Measurements from ENCODE around the gene KMT2C. TPM values are rescaled to one million over a fixed set of nuclear protein-coding genes. Genes with fewer than 3 reads are reported as not detected.

KMT2C gene
- polyA plus RNA-seq, 1 donor from 2014 or later = 29.8 TPM

DNA sequence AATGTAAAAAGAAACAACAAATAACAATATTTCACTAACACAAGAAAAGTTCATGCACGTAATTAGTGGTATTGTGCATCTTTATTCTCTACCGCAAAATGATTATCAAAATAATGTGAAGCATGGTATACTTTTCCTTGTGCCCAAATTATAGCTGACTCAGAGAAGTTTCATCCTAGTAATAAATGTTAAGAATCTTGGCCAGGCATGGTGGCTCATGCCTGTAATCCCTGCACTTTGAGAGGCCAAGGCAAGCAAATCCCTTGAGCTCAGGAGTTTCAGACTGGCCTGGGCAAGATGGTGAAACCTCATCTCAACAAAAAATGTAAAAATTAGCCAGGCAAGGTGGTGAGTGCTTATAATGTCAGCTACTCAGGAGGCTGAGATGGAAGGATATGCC lies 105.0 kb downstream of the KMT2C start:
- H3K79me2 ChIP-seq (replicated peaks; ENCODE audit: insufficient read depth, low read length) = peaks cover 28% of the 10 kb centered on the region
- H3K36me3 ChIP-seq (ENCODE audit: insufficient read depth, low read length) = no peaks in the 10 kb centered on the region
- no peaks in the 10 kb centered on the region for H3K9me3 ChIP-seq (ENCODE audit: low read length)
- no peaks in the 10 kb centered on the region for H3K9me2 ChIP-seq (ENCODE audit: insufficient read depth, low read length)
- no peak overlapping the region for H3K4me3 ChIP-seq (ENCODE audit: low read length)
- TF ChIP-seq MXI1 (conservative IDR thresholded peaks at IDR 0.05; ENCODE audit: poor library complexity, severe bottlenecking) = no peak
- TF ChIP-seq EP300 (conservative IDR thresholded peaks at IDR 0.05; ENCODE audit: poor library complexity, severe bottlenecking) = no peak
- no peak for TF ChIP-seq SMC3 (conservative IDR thresholded peaks at IDR 0.05; ENCODE audit: poor library complexity)
- TF ChIP-seq POLR2AphosphoS5 (IDR thresholded peaks at IDR 0.05) = no peak
- TF ChIP-seq EZH2 (IDR thresholded peaks at IDR 0.05; ENCODE audit: borderline replicate concordance, insufficient read depth, low read length, poor library complexity, severe bottlenecking) = no peak
- no peak for TF ChIP-seq TAF1 (IDR thresholded peaks at IDR 0.05; ENCODE audit: low read depth)
- no peak for TF ChIP-seq REST (IDR thresholded peaks at IDR 0.05; ENCODE audit: borderline replicate concordance)
- no peaks in the 10 kb centered on the region for H3K27me3 ChIP-seq (ENCODE audit: insufficient read depth, low read depth, low read length)
- H4K20me1 ChIP-seq (ENCODE audit: insufficient read depth) = no peaks in the 10 kb centered on the region
- H3K4me2 ChIP-seq (ENCODE audit: low read length) = no peak overlapping the region
- H3K9ac ChIP-seq (ENCODE audit: low read length) = no peak overlapping the region
- H3K27ac ChIP-seq (ENCODE audit: low read length) = no peak overlapping the region
- no peaks in the 10 kb centered on the region for H3F3A ChIP-seq (ENCODE audit: insufficient read depth, low read length, poor library complexity, severe bottlenecking)
- no peak overlapping the region for H2AFZ ChIP-seq (ENCODE audit: low read depth, low read length)

GRCh38 chr7:152329469-152329868 lies 106.3 kb downstream of the KMT2C start:
- Histone ChIP-seq H3K27ac (ENCODE audit: low read length) (no peak overlapping the region), H3F3A (ENCODE audit: insufficient read depth, low read length, poor library complexity, severe bottlenecking) (no peaks in the 10 kb centered on the region), H3K9me3 (ENCODE audit: low read length) (no peaks in the 10 kb centered on the region), H3K9ac (ENCODE audit: low read length) (no peak overlapping the region), H3K36me3 (ENCODE audit: insufficient read depth, low read length) (no peaks in the 10 kb centered on the region), H3K4me2 (ENCODE audit: low read length) (no peak overlapping the region), H3K27me3 (ENCODE audit: insufficient read depth, low read depth, low read length) (no peaks in the 10 kb centered on the region), H3K9me2 (ENCODE audit: insufficient read depth, low read length) (no peaks in the 10 kb centered on the region), H2AFZ (ENCODE audit: low read depth, low read length) (no peak overlapping the region), H3K79me2 (replicated peaks; ENCODE audit: insufficient read depth, low read length) (peaks cover 24% of the 10 kb centered on the region), H4K20me1 (ENCODE audit: insufficient read depth) (no peaks in the 10 kb centered on the region), H3K4me3 (ENCODE audit: low read length) (no peak overlapping the region)
- TF ChIP-seq MXI1 (conservative IDR thresholded peaks at IDR 0.05; ENCODE audit: poor library complexity, severe bottlenecking) (no peak), SMC3 (conservative IDR thresholded peaks at IDR 0.05; ENCODE audit: poor library complexity) (no peak), TAF1 (IDR thresholded peaks at IDR 0.05; ENCODE audit: low read depth) (no peak), RAD21 (conservative IDR thresholded peaks at IDR 0.05) (no peak), EP300 (conservative IDR thresholded peaks at IDR 0.05; ENCODE audit: poor library complexity, severe bottlenecking) (no peak), POLR2AphosphoS5 (IDR thresholded peaks at IDR 0.05) (no peak), EZH2 (IDR thresholded peaks at IDR 0.05; ENCODE audit: borderline replicate concordance, insufficient read depth, low read length, poor library complexity, severe bottlenecking) (no peak), REST (IDR thresholded peaks at IDR 0.05; ENCODE audit: borderline replicate concordance) (no peak)
- TF ChIP-seq, protein P1, sequence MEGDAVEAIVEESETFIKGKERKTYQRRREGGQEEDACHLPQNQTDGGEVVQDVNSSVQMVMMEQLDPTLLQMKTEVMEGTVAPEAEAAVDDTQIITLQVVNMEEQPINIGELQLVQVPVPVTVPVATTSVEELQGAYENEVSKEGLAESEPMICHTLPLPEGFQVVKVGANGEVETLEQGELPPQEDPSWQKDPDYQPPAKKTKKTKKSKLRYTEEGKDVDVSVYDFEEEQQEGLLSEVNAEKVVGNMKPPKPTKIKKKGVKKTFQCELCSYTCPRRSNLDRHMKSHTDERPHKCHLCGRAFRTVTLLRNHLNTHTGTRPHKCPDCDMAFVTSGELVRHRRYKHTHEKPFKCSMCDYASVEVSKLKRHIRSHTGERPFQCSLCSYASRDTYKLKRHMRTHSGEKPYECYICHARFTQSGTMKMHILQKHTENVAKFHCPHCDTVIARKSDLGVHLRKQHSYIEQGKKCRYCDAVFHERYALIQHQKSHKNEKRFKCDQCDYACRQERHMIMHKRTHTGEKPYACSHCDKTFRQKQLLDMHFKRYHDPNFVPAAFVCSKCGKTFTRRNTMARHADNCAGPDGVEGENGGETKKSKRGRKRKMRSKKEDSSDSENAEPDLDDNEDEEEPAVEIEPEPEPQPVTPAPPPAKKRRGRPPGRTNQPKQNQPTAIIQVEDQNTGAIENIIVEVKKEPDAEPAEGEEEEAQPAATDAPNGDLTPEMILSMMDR (IDR thresholded peaks at IDR 0.05; ENCODE audit: poor library complexity, severe bottlenecking) = no peak
